ENCODE measurements around the gene PVALEF.

The PVALEF gene

DNA sequence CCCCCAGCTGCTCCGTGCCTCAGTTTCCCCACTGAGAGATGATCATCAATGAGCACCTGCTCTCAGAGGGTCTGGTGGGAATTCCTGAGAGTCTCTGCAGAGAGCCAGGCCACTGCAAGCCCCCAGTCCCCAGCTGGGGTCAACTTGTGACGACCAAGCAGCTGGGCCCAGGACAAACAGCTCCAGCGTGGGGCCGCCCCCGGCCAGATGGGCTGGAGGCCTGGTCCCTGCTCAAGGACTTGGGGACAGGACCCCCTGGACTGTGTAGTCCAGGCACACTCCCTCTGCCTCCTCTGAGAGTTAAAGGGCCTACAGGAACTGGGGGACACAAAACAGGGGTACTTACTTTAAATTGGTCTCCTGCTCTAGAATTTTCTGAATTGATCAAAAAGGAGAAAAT, 17.3 kb downstream of the PVALEF start:
- H3K27me3 ChIP-seq (ENCODE audit: low read depth, low read length), result no peaks in the 10 kb centered on the region
- H4K20me1 ChIP-seq (ENCODE audit: insufficient read depth, low read length), result no peaks in the 10 kb centered on the region
- no peaks in the 10 kb centered on the region for H3K4me1 ChIP-seq (ENCODE audit: low read length)
- TF ChIP-seq, protein P1, sequence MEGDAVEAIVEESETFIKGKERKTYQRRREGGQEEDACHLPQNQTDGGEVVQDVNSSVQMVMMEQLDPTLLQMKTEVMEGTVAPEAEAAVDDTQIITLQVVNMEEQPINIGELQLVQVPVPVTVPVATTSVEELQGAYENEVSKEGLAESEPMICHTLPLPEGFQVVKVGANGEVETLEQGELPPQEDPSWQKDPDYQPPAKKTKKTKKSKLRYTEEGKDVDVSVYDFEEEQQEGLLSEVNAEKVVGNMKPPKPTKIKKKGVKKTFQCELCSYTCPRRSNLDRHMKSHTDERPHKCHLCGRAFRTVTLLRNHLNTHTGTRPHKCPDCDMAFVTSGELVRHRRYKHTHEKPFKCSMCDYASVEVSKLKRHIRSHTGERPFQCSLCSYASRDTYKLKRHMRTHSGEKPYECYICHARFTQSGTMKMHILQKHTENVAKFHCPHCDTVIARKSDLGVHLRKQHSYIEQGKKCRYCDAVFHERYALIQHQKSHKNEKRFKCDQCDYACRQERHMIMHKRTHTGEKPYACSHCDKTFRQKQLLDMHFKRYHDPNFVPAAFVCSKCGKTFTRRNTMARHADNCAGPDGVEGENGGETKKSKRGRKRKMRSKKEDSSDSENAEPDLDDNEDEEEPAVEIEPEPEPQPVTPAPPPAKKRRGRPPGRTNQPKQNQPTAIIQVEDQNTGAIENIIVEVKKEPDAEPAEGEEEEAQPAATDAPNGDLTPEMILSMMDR (IDR thresholded peaks at IDR 0.05; ENCODE audit: low read depth, low read length), result no peak
- no peak for TF ChIP-seq EZH2phosphoT487 (IDR thresholded peaks at IDR 0.05; ENCODE audit: low read depth)
- H3K27ac ChIP-seq (ENCODE audit: low read length), result no peak overlapping the region
- no peaks in the 10 kb centered on the region for H3K9me3 ChIP-seq (ENCODE audit: insufficient read depth, low read length)
- H2AFZ ChIP-seq (ENCODE audit: low read depth, low read length), result no peak overlapping the region
- no peaks in the 10 kb centered on the region for H3K79me2 ChIP-seq (ENCODE audit: low read length)
- H3K4me3 ChIP-seq (ENCODE audit: low read length), result no peak overlapping the region
- H3K36me3 ChIP-seq (replicated peaks; ENCODE audit: low read depth, low read length), result no peaks in the 10 kb centered on the region
- no peak overlapping the region for H3K9ac ChIP-seq (ENCODE audit: low read length)
- H3K4me2 ChIP-seq (ENCODE audit: low read length), result no peak overlapping the region

DNA sequence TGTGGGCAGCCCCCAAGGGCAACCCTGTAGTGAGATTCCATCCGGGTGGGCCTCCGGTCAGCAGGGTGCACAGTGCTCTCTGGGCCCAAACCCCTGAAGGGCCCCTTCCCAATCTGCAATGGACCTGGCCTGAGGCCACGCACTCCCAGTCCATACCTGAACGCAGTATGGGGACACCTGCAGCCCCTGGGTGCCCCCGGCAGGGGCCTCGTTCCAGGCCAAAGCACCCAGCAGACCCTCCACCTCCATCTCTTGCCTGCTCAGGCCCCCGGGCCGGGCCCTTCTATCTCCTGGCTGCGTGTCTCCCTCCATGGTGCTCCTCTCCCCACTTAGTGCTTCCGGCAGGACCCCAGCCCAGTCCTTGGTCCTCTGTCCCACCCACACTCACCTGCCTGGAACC, 18.0 kb downstream of the PVALEF start:
- H3K36me3 ChIP-seq (replicated peaks; ENCODE audit: low read depth, low read length), result no peaks in the 10 kb centered on the region
- no peak for TF ChIP-seq EZH2phosphoT487 (IDR thresholded peaks at IDR 0.05; ENCODE audit: low read depth)
- TF ChIP-seq, protein P1 (IDR thresholded peaks at IDR 0.05; ENCODE audit: low read depth, low read length), result no peak
- H3K4me2 ChIP-seq (ENCODE audit: low read length), result no peak overlapping the region
- no peak overlapping the region for H3K27ac ChIP-seq (ENCODE audit: low read length)
- H3K9me3 ChIP-seq (ENCODE audit: insufficient read depth, low read length), result no peaks in the 10 kb centered on the region
- no peaks in the 10 kb centered on the region for H3K27me3 ChIP-seq (ENCODE audit: low read depth, low read length)
- no peaks in the 10 kb centered on the region for H3K4me1 ChIP-seq (ENCODE audit: low read length)
- H3K4me3 ChIP-seq (ENCODE audit: low read length), result no peak overlapping the region
- H4K20me1 ChIP-seq (ENCODE audit: insufficient read depth, low read length), result no peaks in the 10 kb centered on the region
- no peaks in the 10 kb centered on the region for H3K79me2 ChIP-seq (ENCODE audit: low read length)
- H3K9ac ChIP-seq (ENCODE audit: low read length), result no peak overlapping the region
- no peak overlapping the region for H2AFZ ChIP-seq (ENCODE audit: low read depth, low read length)

GRCh38 chr17:81183807-81184206, 18.5 kb downstream of the PVALEF start:
- Histone ChIP-seq H2AFZ (ENCODE audit: low read depth, low read length) (no peak overlapping the region), H3K4me1 (ENCODE audit: low read length) (no peaks in the 10 kb centered on the region), H3K4me3 (ENCODE audit: low read length) (no peak overlapping the region), H3K27me3 (ENCODE audit: low read depth, low read length) (no peaks in the 10 kb centered on the region), H3K9me3 (ENCODE audit: insufficient read depth, low read length) (no peaks in the 10 kb centered on the region), H3K4me2 (ENCODE audit: low read length) (no peak overlapping the region), H3K9ac (ENCODE audit: low read length) (no peak overlapping the region), H3K79me2 (ENCODE audit: low read length) (no peaks in the 10 kb centered on the region), H3K36me3 (replicated peaks; ENCODE audit: low read depth, low read length) (no peaks in the 10 kb centered on the region), H3K27ac (ENCODE audit: low read length) (no peak overlapping the region), H4K20me1 (ENCODE audit: insufficient read depth, low read length) (no peaks in the 10 kb centered on the region)
- TF ChIP-seq, protein P1 (IDR thresholded peaks at IDR 0.05; ENCODE audit: low read depth, low read length), result no peak
- no peak for TF ChIP-seq EZH2phosphoT487 (IDR thresholded peaks at IDR 0.05; ENCODE audit: low read depth)

- Histone ChIP-seq H4K20me1 (ENCODE audit: insufficient read depth, low read length) (no peaks in the 10 kb centered on the region), H3K36me3 (replicated peaks; ENCODE audit: low read depth, low read length) (no peaks in the 10 kb centered on the region), H3K4me3 (ENCODE audit: low read length) (no peak overlapping the region), H3K4me2 (ENCODE audit: low read length) (no peak overlapping the region), H3K79me2 (ENCODE audit: low read length) (no peaks in the 10 kb centered on the region), H3K9me3 (ENCODE audit: insufficient read depth, low read length) (no peaks in the 10 kb centered on the region), H2AFZ (ENCODE audit: low read depth, low read length) (no peak overlapping the region), H3K27me3 (ENCODE audit: low read depth, low read length) (no peaks in the 10 kb centered on the region), H3K27ac (ENCODE audit: low read length) (no peak overlapping the region), H3K4me1 (ENCODE audit: low read length) (no peaks in the 10 kb centered on the region), H3K9ac (ENCODE audit: low read length) (no peak overlapping the region)
- TF ChIP-seq, protein P1 (IDR thresholded peaks at IDR 0.05; ENCODE audit: low read depth, low read length), result no peak
- TF ChIP-seq EZH2phosphoT487 (IDR thresholded peaks at IDR 0.05; ENCODE audit: low read depth), result no peak
These were observed 19.2 kb downstream of the PVALEF start for GRCh38 chr17:81184555-81184954.
